HepG2 (cell line): ENCODE measurements around the gene MGAT4C. TPM values are rescaled to one million over a fixed set of nuclear protein-coding genes. Genes with fewer than 3 reads are reported as not detected.

Experiments
- ATAC-seq: fragments of 200-7000 bp; cut with Tn5 transposase; 3 replicates; pipeline ENCODE4 v1.9.1; 2020; ENCODE audit warnings: mild to moderate bottlenecking, moderate library complexity
- BruUV-seq: library from RNA; stranded (reverse); fragments of 400-500 nt; replicated peaks from 2 replicates; lab custom pipeline; 2021; lab: Mats Ljungman, UMichigan
- CTCF ChIA-PET: fragments of 300-600 bp; formaldehyde crosslinking; extraction: SDS; loops from one replicate; lab custom pipeline; 2021; ENCODE audit warnings: low total read pairs, inconsistent platforms, low intra/inter-chr PET ratio; lab: Yijun Ruan, JAX
- POLR2A ChIA-PET: fragments of 350-600 bp; sonication (Branson Sonifier 250); formaldehyde crosslinking; loops from one replicate; lab custom pipeline; 2020; ENCODE audit warnings: antibody characterized with exemption, inconsistent platforms; lab: Yijun Ruan, JAX
- DNase-seq: peaks from one replicate; pipeline ENCODE4 v3.0.0-alpha.2; 2015; ENCODE audit warnings: low spot score
- FAIRE-seq: peaks from 3 replicates; lab custom pipeline; 2011; peaks lifted over from hg19 to GRCh38; lab: Jason Lieb, UNC
- H2AFZ ChIP-seq: one replicate; pipeline ENCODE4 v1.6.1; 2011; ENCODE audit warnings: low read length, inconsistent platforms
- H3K27ac ChIP-seq: fragments of 300-600 bp; 3 replicates; pipeline ENCODE4 v1.8.0; 2011; ENCODE audit warnings: mixed run types, mild to moderate bottlenecking, mixed read lengths, low read length, inconsistent platforms; ENCODE audit not compliant: insufficient read depth; ENCODE audit errors: extremely low read length
- H3K27me3 ChIP-seq, 2 experiments: fragments of 200-600 bp in 1 of 2; 2 replicates in 1 of 2; 3 replicates in 1 of 2; pipeline versions ENCODE4 v1.6.0 to v1.8.0; 2011; ENCODE audit warnings: low read length in 2 of 2, mild to moderate bottlenecking in 2 of 2, moderate library complexity in 2 of 2, inconsistent platforms in 1 of 2; ENCODE audit not compliant: insufficient read depth in 2 of 2, control insufficient read depth in 1 of 2
- H3K36me3 ChIP-seq, 2 experiments: fragments of 200-600 bp in 1 of 2; replicated peaks in 1 of 2; 2 replicates in 1 of 2; 3 replicates in 1 of 2; pipeline versions ENCODE4 v1.5.1 to v1.8.0; 2011; ENCODE audit warnings: low read length in 2 of 2, inconsistent platforms in 1 of 2; ENCODE audit not compliant: insufficient read depth in 2 of 2, control insufficient read depth in 1 of 2
- H3K4me1 ChIP-seq: 2 replicates; pipeline ENCODE4 v1.5.1; 2012; ENCODE audit warnings: low read length, inconsistent platforms; ENCODE audit not compliant: insufficient read depth
- H3K4me2 ChIP-seq: 2 replicates; pipeline ENCODE4 v1.6.0; 2011; ENCODE audit warnings: low read depth, low read length, inconsistent platforms
- H3K4me3 ChIP-seq, 3 experiments: fragments of 200-600 bp in 1 of 3; sonication (generic), shearing (Covaris generic) in 1 of 3; replicated peaks in 1 of 3; 2 replicates each; pipeline ENCODE4 v1.5.1; 2011 to 2016; ENCODE audit warnings: low read length in 3 of 3, inconsistent platforms in 2 of 3, low read depth in 2 of 3, mild to moderate bottlenecking in 2 of 3, control low read depth in 1 of 3, mixed read lengths in 1 of 3; ENCODE audit not compliant: insufficient read depth in 1 of 3
- H3K79me2 ChIP-seq: one replicate; pipeline ENCODE4 v1.6.1; 2011; ENCODE audit warnings: low read length, inconsistent platforms; ENCODE audit not compliant: insufficient read depth
- H3K9ac ChIP-seq: 2 replicates; pipeline ENCODE4 v1.6.0; 2011; ENCODE audit warnings: mild to moderate bottlenecking, low read depth, low read length, inconsistent platforms; ENCODE audit not compliant: insufficient read depth
- H3K9me3 ChIP-seq: 2 replicates; pipeline ENCODE4 v1.5.1; 2012; ENCODE audit warnings: mild to moderate bottlenecking, low read length
- H4K20me1 ChIP-seq: 2 replicates; pipeline ENCODE4 v1.6.0; 2011; ENCODE audit warnings: inconsistent platforms, mild to moderate bottlenecking, low read length, moderate library complexity; ENCODE audit not compliant: insufficient read depth
- ADNP ChIP-seq: sonication (generic); formaldehyde crosslinking; IDR thresholded peaks from 2 replicates; pipeline ENCODE4 v1.4.0; 2020; ENCODE audit warnings: missing genetic modification reagents
- FOSL2 ChIP-seq: sonication (generic); formaldehyde crosslinking; IDR thresholded peaks from 2 replicates; pipeline ENCODE4 v1.4.0; 2020; ENCODE audit warnings: missing genetic modification reagents
- MEF2D ChIP-seq: sonication (generic); formaldehyde crosslinking; IDR thresholded peaks from 2 replicates; pipeline ENCODE4 v1.5.1; 2020; ENCODE audit warnings: mild to moderate bottlenecking, missing genetic modification reagents
- ZFP36L2 ChIP-seq: sonication (generic); formaldehyde crosslinking; IDR thresholded peaks from 2 replicates; pipeline ENCODE4 v1.4.0; 2020; ENCODE audit warnings: missing genetic modification reagents
- ZMYM3 ChIP-seq: sonication (generic); formaldehyde crosslinking; IDR thresholded peaks from 2 replicates; pipeline ENCODE4 v1.5.1; 2020; ENCODE audit warnings: mild to moderate bottlenecking, missing genetic modification reagents
- ZNF468 ChIP-seq: sonication (generic); formaldehyde crosslinking; IDR thresholded peaks from 2 replicates; pipeline ENCODE4 v1.8.0; 2022; ENCODE audit warnings: mild to moderate bottlenecking, moderate library complexity, missing genetic modification reagents
- ZSCAN20 ChIP-seq: sonication (generic); formaldehyde crosslinking; IDR thresholded peaks from 2 replicates; pipeline ENCODE4 v1.4.0; 2020; ENCODE audit warnings: missing genetic modification reagents, mild to moderate bottlenecking, borderline replicate concordance
- WGBS: methylation state at CpG from one replicate; pipeline ENCODE4 v1.1.6; 2017; ENCODE audit warnings: low lambda C conversion rate; 5-methylcytosine and 5-hydroxymethylcytosine counted together
- in situ Hi-C: cut with HindIII; loops from 2 replicates; pipeline ENCODE4 v1.10.0; 2017; ENCODE audit warnings: low pct_unique_long_range_greater_than_20kb; ENCODE audit not compliant: extremely low pct_ligation_motif_present
- intact Hi-C: fragments of 100-400 bp; cut with micrococcal nuclease; formaldehyde crosslinking; loops from one replicate; pipeline ENCODE4 v1.10.0; 2022; ENCODE audit not compliant: unreplicated experiment
- polyA plus RNA-seq, 8 experiments: library from polyadenylated mRNA; depleted of rRNA in 3 of 8; stranded (reverse) in 7 of 8; unstranded in 1 of 8; fragments of >200 nt; fragmentation: Illumina TruSeq in 4 of 8; extraction: Trizol in 4 of 8; gene quantifications; 2 replicates each; pipeline versions ENCODE4 v1.2.1 to v1.2.3, GENCODE V29; 2011 to 2016; ENCODE audit warnings: low read depth in 4 of 8, missing spikeins in 1 of 8, mixed read lengths in 1 of 8; ENCODE audit not compliant: insufficient read depth in 1 of 8
- total RNA-seq, 5 experiments: library from RNA; depleted of rRNA; stranded (reverse); fragments of >200 nt; fragmentation: Illumina TruSeq; extraction: Trizol; gene quantifications; 2 replicates each; pipeline ENCODE4 v1.2.3, GENCODE V29; 2016; ENCODE audit warnings: low read depth in 1 of 5
- TF ChIP-seq, protein P1 (sequence below): sonication (generic); formaldehyde crosslinking; IDR thresholded peaks from 2 replicates; pipeline ENCODE4 v1.4.0; 2020; ENCODE audit warnings: missing genetic modification reagents
- TF ChIP-seq, protein P2 (sequence below): sonication (generic); formaldehyde crosslinking; IDR thresholded peaks from 2 replicates; pipeline ENCODE4 v1.5.1; 2020; ENCODE audit warnings: mild to moderate bottlenecking, missing genetic modification reagents, borderline replicate concordance
- TF ChIP-seq, protein P3 (sequence below): sonication (generic); formaldehyde crosslinking; IDR thresholded peaks from 2 replicates; pipeline ENCODE4 v1.4.0; 2020; ENCODE audit warnings: missing genetic modification reagents

The MGAT4C gene
- total and polyA plus RNA-seq, 2 of the 13 experiments (the other 11 are each of a cell fraction or from before 2014, with no cell fraction given), result not detected

GRCh38 chr12:86186449-86186848, 69.7 kb downstream of the MGAT4C start:
- ATAC-seq (no peak), FAIRE-seq (no peak), DNase-seq (peak; percentile 1)
- no peaks in the 10 kb centered on the region for H3K27me3 ChIP-seq
- no TSS peak for BruUV-seq
- H3K27ac ChIP-seq, result no peak overlapping the region
- no peaks in the 10 kb centered on the region for H3K79me2 ChIP-seq
- no peak overlapping the region for H3K4me2 ChIP-seq
- no peaks in the 10 kb centered on the region for H4K20me1 ChIP-seq
- H3K36me3 ChIP-seq, result no peaks in the 10 kb centered on the region
- no peaks in the 10 kb centered on the region for H3K4me1 ChIP-seq
- intact Hi-C loops, result no loop called here
- no peak for TF ChIP-seq ADNP (CRISPR knock-in tag)
- TF ChIP-seq MEF2D, result no peak
- TF ChIP-seq, protein P1, sequence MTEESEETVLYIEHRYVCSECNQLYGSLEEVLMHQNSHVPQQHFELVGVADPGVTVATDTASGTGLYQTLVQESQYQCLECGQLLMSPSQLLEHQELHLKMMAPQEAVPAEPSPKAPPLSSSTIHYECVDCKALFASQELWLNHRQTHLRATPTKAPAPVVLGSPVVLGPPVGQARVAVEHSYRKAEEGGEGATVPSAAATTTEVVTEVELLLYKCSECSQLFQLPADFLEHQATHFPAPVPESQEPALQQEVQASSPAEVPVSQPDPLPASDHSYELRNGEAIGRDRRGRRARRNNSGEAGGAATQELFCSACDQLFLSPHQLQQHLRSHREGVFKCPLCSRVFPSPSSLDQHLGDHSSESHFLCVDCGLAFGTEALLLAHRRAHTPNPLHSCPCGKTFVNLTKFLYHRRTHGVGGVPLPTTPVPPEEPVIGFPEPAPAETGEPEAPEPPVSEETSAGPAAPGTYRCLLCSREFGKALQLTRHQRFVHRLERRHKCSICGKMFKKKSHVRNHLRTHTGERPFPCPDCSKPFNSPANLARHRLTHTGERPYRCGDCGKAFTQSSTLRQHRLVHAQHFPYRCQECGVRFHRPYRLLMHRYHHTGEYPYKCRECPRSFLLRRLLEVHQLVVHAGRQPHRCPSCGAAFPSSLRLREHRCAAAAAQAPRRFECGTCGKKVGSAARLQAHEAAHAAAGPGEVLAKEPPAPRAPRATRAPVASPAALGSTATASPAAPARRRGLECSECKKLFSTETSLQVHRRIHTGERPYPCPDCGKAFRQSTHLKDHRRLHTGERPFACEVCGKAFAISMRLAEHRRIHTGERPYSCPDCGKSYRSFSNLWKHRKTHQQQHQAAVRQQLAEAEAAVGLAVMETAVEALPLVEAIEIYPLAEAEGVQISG (CRISPR knock-in tag), result no peak
- TF ChIP-seq ZSCAN20 (CRISPR knock-in tag), result no peak
- TF ChIP-seq, protein P2, sequence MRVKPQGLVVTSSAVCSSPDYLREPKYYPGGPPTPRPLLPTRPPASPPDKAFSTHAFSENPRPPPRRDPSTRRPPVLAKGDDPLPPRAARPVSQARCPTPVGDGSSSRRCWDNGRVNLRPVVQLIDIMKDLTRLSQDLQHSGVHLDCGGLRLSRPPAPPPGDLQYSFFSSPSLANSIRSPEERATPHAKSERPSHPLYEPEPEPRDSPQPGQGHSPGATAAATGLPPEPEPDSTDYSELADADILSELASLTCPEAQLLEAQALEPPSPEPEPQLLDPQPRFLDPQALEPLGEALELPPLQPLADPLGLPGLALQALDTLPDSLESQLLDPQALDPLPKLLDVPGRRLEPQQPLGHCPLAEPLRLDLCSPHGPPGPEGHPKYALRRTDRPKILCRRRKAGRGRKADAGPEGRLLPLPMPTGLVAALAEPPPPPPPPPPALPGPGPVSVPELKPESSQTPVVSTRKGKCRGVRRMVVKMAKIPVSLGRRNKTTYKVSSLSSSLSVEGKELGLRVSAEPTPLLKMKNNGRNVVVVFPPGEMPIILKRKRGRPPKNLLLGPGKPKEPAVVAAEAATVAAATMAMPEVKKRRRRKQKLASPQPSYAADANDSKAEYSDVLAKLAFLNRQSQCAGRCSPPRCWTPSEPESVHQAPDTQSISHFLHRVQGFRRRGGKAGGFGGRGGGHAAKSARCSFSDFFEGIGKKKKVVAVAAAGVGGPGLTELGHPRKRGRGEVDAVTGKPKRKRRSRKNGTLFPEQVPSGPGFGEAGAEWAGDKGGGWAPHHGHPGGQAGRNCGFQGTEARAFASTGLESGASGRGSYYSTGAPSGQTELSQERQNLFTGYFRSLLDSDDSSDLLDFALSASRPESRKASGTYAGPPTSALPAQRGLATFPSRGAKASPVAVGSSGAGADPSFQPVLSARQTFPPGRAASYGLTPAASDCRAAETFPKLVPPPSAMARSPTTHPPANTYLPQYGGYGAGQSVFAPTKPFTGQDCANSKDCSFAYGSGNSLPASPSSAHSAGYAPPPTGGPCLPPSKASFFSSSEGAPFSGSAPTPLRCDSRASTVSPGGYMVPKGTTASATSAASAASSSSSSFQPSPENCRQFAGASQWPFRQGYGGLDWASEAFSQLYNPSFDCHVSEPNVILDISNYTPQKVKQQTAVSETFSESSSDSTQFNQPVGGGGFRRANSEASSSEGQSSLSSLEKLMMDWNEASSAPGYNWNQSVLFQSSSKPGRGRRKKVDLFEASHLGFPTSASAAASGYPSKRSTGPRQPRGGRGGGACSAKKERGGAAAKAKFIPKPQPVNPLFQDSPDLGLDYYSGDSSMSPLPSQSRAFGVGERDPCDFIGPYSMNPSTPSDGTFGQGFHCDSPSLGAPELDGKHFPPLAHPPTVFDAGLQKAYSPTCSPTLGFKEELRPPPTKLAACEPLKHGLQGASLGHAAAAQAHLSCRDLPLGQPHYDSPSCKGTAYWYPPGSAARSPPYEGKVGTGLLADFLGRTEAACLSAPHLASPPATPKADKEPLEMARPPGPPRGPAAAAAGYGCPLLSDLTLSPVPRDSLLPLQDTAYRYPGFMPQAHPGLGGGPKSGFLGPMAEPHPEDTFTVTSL (CRISPR knock-in tag), result no peak
- TF ChIP-seq, protein P3, sequence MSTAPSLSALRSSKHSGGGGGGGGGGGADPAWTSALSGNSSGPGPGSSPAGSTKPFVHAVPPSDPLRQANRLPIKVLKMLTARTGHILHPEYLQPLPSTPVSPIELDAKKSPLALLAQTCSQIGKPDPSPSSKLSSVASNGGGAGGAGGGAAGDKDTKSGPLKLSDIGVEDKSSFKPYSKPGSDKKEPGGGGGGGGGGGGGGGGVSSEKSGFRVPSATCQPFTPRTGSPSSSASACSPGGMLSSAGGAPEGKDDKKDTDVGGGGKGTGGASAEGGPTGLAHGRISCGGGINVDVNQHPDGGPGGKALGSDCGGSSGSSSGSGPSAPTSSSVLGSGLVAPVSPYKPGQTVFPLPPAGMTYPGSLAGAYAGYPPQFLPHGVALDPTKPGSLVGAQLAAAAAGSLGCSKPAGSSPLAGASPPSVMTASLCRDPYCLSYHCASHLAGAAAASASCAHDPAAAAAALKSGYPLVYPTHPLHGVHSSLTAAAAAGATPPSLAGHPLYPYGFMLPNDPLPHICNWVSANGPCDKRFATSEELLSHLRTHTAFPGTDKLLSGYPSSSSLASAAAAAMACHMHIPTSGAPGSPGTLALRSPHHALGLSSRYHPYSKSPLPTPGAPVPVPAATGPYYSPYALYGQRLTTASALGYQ (CRISPR knock-in tag), result no peak
- no peak for TF ChIP-seq ZNF468 (CRISPR knock-in tag)
- no peak for TF ChIP-seq ZMYM3 (CRISPR knock-in tag)
- no peak for TF ChIP-seq FOSL2 (CRISPR knock-in tag)
- no peak for TF ChIP-seq ZFP36L2
- ChIA-PET POLR2A (no interaction called here), CTCF (no interaction called here)
- no peak overlapping the region for H3K4me3 ChIP-seq
- H2AFZ ChIP-seq, result no peak overlapping the region
- no peaks in the 10 kb centered on the region for H3K9me3 ChIP-seq
- no peak overlapping the region for H3K9ac ChIP-seq
- 3% methylated on average over 2 of the region's 2 CpGs for WGBS
- in situ Hi-C loops, result no loop called here
